IgD-negative memory B cell (primary cell): Measurements from ENCODE around the gene CSPG4. TPM values are rescaled to one million over a fixed set of nuclear protein-coding genes. Genes with fewer than 3 reads are reported as not detected.
A peak's percentile ranks its signal among the peaks of the same experiment; 100 is the strongest.

Experiments
- H3K27ac Mint-ChIP-seq, 3 donors: one replicate each; pipeline ENCODE4 v1.8.0; 2020 to 2022; ENCODE audit warnings: mild to moderate bottlenecking in 3 of 3, mixed read lengths in 3 of 3, moderate library complexity in 1 of 3
- H3K27me3 Mint-ChIP-seq: one replicate; pipeline ENCODE4 v1.8.0; 2021; ENCODE audit warnings: mixed read lengths
- H3K36me3 Mint-ChIP-seq: one replicate; pipeline ENCODE4 v1.8.0; 2020; ENCODE audit warnings: mild to moderate bottlenecking, mixed read lengths
- H3K4me1 Mint-ChIP-seq, 3 donors: one replicate each; pipeline ENCODE4 v1.8.0; 2020 to 2022; ENCODE audit warnings: mixed read lengths in 3 of 3, mild to moderate bottlenecking in 1 of 3
- H3K4me3 Mint-ChIP-seq, 4 donors: one replicate each; pipeline ENCODE4 v1.8.0; 2020 to 2022; ENCODE audit warnings: mild to moderate bottlenecking in 4 of 4, mixed read lengths in 4 of 4, moderate library complexity in 3 of 4
- H3K9me3 Mint-ChIP-seq, 3 donors: one replicate each; pipeline ENCODE4 v1.8.0; 2020 to 2021; ENCODE audit warnings: mixed read lengths in 3 of 3, mild to moderate bottlenecking in 1 of 3
- polyA plus RNA-seq: library from polyadenylated mRNA; unstranded; fragments of 300-500 nt; fragmentation: Illumina TruSeq; gene quantifications from one replicate; pipeline ENCODE4 v1.2.3, GENCODE V29; 2021

The CSPG4 gene
- polyA plus RNA-seq, 1 donor from 2014 or later, result not detected

DNA sequence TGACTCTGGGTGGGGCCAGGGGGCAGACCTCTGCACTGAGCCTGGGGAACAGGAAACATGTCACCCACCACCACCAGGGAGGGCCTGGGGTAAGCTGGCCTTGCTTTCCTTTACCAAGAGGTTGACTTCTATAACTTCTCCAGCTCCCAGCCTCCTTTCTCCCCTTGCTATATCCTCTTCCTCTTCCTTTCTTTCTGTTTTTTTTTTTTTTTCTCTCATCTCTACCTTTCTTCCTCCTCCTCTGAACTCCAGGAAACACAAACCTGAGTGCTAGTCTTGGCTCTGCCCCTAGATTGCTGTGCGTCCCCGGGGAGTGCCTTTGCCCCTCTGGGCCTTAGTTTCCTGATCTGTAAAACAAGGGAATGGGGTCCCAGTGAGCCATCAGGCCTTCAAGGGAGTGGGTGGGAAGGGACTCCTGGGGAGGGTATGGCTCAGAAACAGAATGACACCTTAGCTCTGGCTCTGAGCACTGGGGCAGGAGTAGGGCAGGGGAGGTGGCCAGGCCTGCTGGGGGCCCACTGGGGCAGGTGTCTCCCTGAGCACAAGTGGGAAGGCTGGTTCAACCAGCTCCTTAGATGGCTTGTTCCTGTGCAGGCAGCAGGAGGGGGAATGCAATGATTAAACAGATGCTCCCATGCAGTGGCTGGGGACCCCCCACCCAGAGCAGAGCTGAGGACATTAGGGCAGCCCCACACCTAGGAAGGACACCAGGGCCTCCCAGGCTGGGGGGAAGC lies 60.7 kb downstream of the CSPG4 start:
- Mint-ChIP-seq H3K4me1 (peaks cover under 1 to 5% (median 2%) of the 10 kb centered on the region in 3 donors), H3K4me3 (peak overlapping the region in 1 of 4 donors; percentile 32), H3K27ac (peak overlapping the region in 1 of 3 donors; percentile 31), H3K36me3 (no peaks in the 10 kb centered on the region), H3K27me3 (peaks cover 9% of the 10 kb centered on the region), H3K9me3 (no peaks in the 10 kb centered on the region)

DNA sequence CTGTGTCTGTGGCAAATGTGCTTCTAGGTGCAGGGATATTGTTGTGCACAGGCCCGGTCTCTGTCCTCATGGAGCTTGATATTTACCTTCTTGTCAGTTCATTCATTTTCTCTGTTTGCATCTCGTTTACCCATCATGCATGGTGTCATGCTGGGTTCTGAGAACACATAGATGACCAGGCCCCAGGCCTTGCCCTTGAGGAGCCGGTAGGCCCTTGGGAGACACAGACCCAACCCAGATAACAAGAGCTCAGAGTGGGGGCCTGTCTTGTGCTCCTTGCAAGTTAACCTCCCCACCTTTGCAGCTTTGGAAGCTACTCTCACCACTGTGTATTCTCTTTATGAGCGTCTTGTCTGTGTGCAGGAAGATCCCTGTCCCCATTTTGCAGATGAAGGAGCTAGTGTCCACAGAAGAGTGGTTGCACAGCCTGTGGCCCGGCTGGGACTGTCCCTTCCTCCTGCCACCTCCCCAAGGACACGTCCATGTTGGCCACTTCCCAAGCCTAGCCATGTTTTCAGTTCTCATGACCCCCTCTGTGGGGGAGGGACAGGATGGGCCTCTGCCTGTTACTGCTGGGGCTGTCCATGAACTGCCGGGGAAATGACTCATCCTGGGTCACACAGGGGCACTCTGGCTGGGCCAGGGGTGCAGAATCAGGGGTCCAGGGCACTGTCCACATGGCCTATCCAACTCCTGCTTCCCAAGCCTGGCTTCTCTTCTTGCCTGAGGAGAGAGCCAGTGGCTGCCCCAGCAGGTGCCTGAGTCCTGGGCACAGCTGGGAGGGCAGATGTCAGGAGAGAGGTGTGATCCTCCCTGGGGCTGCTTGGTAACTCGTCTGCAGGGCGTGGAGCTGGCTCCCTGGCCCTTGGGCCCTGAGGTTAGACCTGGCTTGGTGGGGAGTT lies 61.5 kb downstream of the CSPG4 start:
- Mint-ChIP-seq H3K27ac (peak overlapping the region in 2 of 3 donors; percentile 31 to 46), H3K36me3 (no peaks in the 10 kb centered on the region), H3K9me3 (no peaks in the 10 kb centered on the region), H3K4me3 (peak overlapping the region in 3 of 4 donors; percentile 37 to 65 (median 54)), H3K4me1 (peaks cover 7 to 10% (median 8%) of the 10 kb centered on the region in 3 donors), H3K27me3 (peaks cover 11% of the 10 kb centered on the region)

DNA sequence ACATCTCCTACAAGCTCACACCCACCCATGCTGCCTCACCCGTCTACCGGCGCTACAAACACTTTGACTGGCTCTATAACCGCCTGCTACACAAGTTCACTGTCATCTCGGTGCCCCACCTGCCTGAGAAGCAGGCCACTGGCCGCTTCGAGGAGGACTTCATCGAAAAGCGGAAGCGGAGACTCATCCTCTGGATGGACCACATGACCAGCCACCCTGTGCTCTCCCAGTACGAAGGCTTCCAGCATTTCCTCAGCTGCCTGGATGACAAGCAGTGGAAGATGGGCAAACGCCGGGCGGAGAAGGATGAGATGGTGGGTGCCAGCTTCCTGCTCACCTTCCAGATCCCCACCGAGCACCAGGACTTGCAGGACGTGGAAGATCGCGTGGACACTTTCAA lies 62.8 kb downstream of the CSPG4 start:
- peak overlapping the region in 1 of 4 donors; percentile 75 for H3K4me3 Mint-ChIP-seq
- H3K27me3 Mint-ChIP-seq, result peaks cover 11% of the 10 kb centered on the region
- H3K4me1 Mint-ChIP-seq, result peaks cover 7 to 10% (median 9%) of the 10 kb centered on the region in 3 donors
- no peaks in the 10 kb centered on the region for H3K36me3 Mint-ChIP-seq
- peak overlapping the region in 1 of 3 donors; percentile 68 for H3K27ac Mint-ChIP-seq
- H3K9me3 Mint-ChIP-seq, result no peaks in the 10 kb centered on the region

DNA sequence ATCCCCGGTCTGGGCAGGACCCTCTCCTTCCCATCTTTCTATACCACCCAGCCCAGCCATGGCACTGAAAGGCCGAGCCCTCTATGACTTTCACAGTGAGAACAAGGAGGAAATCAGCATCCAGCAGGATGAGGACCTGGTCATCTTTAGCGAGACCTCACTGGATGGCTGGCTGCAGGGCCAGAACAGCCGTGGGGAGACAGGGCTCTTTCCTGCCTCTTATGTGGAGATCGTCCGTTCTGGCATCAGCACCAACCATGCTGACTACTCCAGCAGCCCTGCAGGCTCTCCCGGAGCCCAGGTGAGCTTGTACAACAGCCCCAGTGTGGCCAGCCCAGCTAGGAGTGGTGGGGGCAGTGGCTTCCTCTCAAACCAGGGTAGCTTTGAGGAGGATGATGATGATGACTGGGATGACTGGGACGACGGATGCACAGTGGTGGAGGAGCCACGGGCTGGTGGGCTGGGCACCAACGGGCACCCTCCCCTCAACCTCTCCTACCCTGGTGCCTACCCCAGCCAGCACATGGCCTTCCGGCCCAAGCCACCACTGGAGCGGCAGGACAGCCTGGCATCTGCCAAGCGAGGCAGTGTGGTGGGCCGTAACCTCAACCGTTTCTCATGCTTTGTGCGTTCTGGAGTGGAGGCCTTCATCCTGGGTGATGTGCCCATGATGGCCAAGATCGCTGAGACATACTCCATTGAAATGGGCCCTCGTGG lies 63.4 kb downstream of the CSPG4 start:
- H3K36me3 Mint-ChIP-seq, result no peaks in the 10 kb centered on the region
- H3K4me1 Mint-ChIP-seq, result peaks cover 7 to 10% (median 9%) of the 10 kb centered on the region in 3 donors
- peaks cover 11% of the 10 kb centered on the region for H3K27me3 Mint-ChIP-seq
- no peaks in the 10 kb centered on the region for H3K9me3 Mint-ChIP-seq
- H3K4me3 Mint-ChIP-seq, result peak overlapping the region; percentile 75 to 92 (median 86)
- peak overlapping the region in 1 of 3 donors; percentile 68 for H3K27ac Mint-ChIP-seq

DNA sequence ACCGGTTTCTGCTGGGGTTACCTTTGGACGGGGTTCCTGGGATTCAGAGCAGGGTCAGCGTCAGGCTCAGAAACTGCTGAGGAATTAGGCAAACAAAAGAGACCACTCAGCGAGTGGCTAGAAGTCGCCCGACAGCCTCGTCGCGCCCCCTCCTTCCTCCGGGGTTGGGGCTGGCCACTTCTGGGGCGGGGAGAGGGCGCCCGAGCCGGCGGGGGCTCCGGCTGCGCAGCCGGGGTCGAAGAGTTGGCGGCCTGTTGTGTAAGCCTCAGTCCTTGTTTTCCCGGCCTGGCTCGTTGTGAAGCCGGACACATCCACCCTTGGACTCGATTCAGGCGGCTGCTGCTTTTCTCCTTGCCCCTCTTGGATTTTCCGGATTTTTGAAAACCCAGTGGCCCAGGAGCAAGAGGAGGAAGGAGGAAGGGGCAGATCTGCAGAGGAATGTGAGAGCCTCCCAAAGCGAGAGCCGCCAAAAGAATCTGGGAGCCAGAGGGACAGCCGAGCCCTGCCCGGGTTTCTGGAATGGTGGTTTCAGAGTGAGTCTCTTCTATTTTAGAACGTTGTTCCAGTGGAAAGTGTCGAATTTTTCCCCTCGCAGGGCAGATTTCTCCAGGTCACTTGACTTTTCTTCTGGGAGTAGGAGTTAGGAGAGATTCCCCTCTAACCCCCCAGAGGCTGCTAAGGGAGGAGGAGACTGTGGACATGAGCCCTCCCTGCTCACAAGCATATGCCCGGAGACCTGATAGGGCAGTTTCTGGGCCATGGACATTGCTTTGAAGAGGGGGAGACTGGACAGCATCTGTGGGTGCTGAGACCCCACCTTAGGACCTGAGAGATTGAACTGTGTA lies 64.3 kb downstream of the CSPG4 start:
- H3K4me3 Mint-ChIP-seq, result peak overlapping the region; percentile 75 to 92 (median 86)
- no peak overlapping the region for H3K27ac Mint-ChIP-seq
- no peaks in the 10 kb centered on the region for H3K36me3 Mint-ChIP-seq
- peaks cover 10 to 14% (median 12%) of the 10 kb centered on the region in 3 donors for H3K4me1 Mint-ChIP-seq
- peaks cover 11% of the 10 kb centered on the region for H3K27me3 Mint-ChIP-seq
- H3K9me3 Mint-ChIP-seq, result no peaks in the 10 kb centered on the region

DNA sequence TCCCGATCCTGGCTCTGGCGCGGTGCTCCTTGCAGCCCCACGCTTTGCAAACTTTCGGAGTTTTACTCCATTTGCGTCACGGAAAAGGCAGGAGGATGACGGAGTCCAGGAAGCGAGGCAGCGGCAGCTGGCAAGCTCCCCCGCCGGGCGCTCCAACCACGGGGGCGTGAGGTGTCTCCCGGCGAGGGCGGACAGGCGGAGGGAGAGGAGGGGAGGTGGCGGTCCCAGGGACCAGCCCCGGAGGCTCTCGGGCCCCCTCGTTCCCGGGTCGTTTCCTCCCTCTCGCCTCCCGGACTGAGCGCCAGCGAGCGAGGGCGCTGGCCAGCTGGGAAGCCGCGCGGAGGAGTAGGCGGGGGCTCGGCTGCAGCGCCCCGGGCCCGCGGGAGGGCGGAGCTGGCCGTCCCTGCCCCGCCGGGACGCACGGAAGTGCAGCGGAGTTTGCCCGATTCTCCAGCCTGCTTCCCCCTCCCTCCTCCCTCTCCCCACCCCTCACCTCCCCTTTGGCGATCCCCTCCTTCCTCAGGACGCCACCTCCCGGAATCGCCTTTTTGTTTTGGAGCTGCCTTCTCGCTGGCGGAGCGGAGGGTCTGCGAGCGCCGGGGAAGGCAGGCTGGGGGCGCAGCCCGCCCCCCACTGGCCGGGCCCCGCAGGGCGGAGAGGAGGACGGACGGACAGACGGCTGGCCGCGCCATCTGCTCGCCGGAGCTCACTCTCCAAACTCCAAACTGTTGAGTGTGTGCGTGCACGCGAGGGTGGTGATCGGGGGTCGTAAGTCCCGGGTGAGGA lies 65.1 kb downstream of the CSPG4 start, which contains the start of gene SNX33:
Gene SNX33 (plus strand): TSS at position 543 of the 786 bp plus-strand sequence. CDS start 1,191 bp downstream, outside the sequence.
- Mint-ChIP-seq H3K27me3 (peaks cover 11% of the 10 kb centered on the region), H3K27ac (peak within 1 kb of the TSS; percentile 3 to 21 (median 15)), H3K4me1 (peaks cover 10 to 14% (median 12%) of the 10 kb centered on the region in 3 donors), H3K4me3 (peak within 1 kb of the TSS; percentile 79 to 92 (median 86)), H3K36me3 (no peaks in the 10 kb centered on the region), H3K9me3 (no peaks in the 10 kb centered on the region)

DNA sequence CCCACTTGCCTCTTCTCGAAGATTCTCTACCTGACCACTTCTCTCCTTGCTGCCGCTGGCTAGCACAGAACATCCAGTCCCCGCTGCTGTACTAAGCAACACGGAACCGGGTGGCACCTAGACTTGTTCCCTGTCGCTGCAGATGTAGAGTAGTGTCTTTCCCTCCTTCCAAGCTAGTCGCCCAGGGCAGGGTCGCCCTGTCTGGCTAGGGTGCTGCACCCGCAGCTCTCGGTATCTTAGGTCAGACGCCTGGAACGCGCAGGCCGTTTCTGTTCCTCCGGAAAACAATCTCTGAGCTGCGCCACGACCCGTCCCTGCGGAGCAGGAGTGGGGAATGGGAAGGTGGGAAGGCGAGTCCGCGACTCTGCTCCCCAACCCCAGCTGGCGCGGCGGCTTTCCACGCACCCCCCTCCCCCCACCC lies 65.7 kb downstream of the CSPG4 start:
- Mint-ChIP-seq H3K4me1 (peaks cover 12 to 14% (median 12%) of the 10 kb centered on the region in 3 donors), H3K9me3 (no peaks in the 10 kb centered on the region), H3K27me3 (peaks cover 11% of the 10 kb centered on the region), H3K27ac (peak overlapping the region; percentile 3 to 21 (median 15)), H3K36me3 (no peaks in the 10 kb centered on the region), H3K4me3 (peak overlapping the region; percentile 79 to 90 (median 83))

DNA sequence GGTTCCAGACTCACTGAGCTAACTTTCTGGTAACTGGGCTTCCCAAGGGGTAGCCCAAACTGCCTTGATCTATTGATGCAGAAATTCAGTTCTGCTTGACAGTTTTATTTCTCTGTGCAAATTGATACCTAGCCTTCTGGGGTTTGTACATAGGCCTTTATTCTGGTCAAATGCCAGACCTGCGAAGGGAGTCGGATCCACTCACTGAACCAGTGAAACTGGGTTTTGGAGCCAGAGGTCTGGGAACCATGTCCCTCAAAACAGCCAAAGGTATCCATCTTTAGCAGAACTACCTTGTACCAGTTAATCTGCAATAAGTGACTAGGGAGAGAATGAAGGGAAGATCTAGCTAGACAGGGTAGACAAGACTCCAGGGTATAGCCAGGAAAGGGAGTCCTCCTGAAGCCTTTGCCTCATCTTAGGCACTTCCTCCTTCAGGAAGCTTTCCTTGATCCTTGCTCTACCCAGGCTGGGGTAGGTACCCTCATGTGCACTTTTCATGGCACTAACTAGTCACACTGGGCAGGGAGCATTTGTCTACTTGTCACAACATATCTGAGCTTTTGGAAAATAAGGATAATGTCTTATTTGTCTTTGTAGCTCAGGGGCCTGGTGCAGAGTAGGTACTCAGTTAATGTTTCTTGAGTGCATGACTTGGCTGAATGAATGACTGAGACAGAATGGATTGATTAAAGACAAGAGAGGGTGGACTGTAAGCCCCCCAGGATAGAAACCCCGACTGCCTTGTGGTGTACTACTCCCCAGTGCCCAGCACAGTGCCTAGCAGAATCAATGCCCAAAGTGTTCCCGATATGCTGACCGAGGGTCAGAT lies 66.3 kb downstream of the CSPG4 start:
- Mint-ChIP-seq H3K36me3 (no peaks in the 10 kb centered on the region), H3K27me3 (peaks cover 11% of the 10 kb centered on the region), H3K9me3 (no peaks in the 10 kb centered on the region), H3K4me1 (peaks cover 11 to 14% (median 14%) of the 10 kb centered on the region in 3 donors), H3K27ac (peak overlapping the region in 2 of 3 donors; percentile 3 to 15), H3K4me3 (peak overlapping the region; percentile 79 to 90 (median 83))

DNA sequence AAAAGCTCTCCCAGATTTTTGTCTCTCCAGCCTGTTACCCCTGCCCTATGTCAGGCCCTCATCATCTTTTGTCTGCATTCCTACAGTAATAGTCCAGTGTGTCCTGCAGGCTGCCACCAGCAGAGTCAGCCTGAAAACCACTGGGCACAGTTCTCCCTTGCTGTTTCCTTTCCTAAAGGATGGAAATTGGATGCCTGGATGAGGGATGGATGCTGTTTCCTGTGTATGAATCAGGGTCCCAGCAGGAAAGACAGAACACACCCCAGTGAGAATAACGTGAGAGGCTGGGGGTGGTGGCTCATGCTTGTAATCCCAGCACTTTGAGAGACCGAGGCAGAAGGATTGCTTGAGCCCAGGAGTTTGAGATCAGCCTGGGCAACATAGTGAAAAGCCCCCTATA lies 68.3 kb downstream of the CSPG4 start:
- no peak overlapping the region for H3K27ac Mint-ChIP-seq
- H3K36me3 Mint-ChIP-seq, result no peaks in the 10 kb centered on the region
- no peaks in the 10 kb centered on the region for H3K9me3 Mint-ChIP-seq
- H3K27me3 Mint-ChIP-seq, result peaks cover 11% of the 10 kb centered on the region
- peaks cover 14 to 23% (median 19%) of the 10 kb centered on the region in 3 donors for H3K4me1 Mint-ChIP-seq
- H3K4me3 Mint-ChIP-seq, result peak overlapping the region in 1 of 4 donors; percentile 79

DNA sequence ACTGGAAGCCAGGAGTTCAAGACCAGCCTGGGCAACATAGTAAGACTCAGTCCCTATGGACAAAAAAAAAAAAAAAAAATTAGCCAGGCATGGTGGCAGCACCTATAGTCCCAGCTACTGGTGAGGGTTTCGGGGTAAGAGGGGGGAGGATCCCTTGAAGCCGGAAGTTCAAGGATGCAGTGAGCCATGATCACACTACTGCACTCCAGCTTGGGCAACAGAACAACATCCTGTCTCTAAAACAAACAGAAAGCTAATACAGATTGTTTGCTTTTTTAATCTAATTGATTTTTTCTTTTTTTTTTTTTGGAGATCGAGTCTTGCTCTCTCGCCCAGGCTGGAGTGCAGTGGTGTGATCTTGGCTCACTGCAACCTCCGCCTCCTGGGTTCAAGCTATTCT lies 71.0 kb downstream of the CSPG4 start:
- H3K9me3 Mint-ChIP-seq, result no peaks in the 10 kb centered on the region
- peak overlapping the region in 2 of 4 donors; percentile 17 to 88 for H3K4me3 Mint-ChIP-seq
- peaks cover 27 to 37% (median 30%) of the 10 kb centered on the region in 3 donors for H3K4me1 Mint-ChIP-seq
- H3K36me3 Mint-ChIP-seq, result peaks cover 2% of the 10 kb centered on the region
- no peak overlapping the region for H3K27ac Mint-ChIP-seq
- H3K27me3 Mint-ChIP-seq, result peaks cover under 1% of the 10 kb centered on the region

DNA sequence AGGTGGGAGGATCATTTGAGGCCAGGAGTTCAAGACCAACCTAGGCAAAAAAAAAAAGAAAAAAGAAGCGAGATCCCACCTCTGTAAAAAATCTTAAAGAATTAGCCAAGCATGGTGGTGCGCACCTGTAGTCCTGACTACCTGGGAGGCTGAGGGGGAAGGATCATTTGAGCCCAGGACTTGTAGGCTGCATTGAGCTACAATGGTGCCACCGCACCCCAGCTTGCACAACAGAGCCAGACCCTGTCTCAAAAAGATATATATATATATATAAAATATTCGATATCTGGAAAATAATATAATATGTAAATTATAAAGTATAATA lies 71.5 kb downstream of the CSPG4 start:
- Mint-ChIP-seq H3K4me3 (peak overlapping the region; percentile 88 to 98 (median 96)), H3K27me3 (no peaks in the 10 kb centered on the region), H3K4me1 (peaks cover 26 to 33% (median 29%) of the 10 kb centered on the region in 3 donors), H3K36me3 (peaks cover 2% of the 10 kb centered on the region), H3K9me3 (no peaks in the 10 kb centered on the region), H3K27ac (peak overlapping the region in 2 of 3 donors; percentile 78 to 96)

DNA sequence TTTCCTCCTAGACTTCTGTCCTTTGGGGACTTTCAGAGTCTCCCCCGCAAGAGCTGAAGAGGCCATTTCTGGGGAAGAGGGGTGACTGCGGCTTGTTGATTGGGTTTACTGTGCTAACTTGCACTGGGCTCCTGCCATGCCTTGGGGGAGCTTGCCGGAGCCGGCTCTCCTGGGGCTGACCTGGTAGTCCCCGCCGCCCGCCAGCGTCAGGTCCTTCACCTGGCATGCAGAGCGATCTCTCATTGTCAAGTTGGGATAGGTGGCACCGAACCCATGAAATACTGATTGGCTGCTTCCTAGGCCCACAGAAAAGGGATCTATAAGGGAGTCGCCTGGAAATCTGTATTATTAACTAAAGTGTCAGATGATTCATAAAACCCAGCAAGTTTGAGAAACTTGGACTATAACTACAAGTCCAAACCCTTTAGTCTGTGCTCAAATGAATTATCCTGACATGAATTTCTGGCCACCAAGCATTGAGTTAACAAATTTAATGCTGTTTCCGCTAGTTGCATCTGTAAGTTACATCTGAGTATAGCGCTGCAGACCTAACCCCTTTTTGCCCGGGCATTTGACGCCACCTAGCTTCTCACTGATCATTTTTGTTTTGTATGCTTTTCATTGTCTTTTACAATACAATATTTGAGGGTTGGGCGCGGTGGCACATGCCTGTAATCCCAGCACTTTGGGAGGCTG lies 72.0 kb downstream of the CSPG4 start:
- Mint-ChIP-seq H3K36me3 (peaks cover 2% of the 10 kb centered on the region), H3K4me3 (peak overlapping the region; percentile 88 to 98 (median 96)), H3K4me1 (peaks cover 30 to 32% (median 30%) of the 10 kb centered on the region in 3 donors), H3K27me3 (no peaks in the 10 kb centered on the region), H3K27ac (peak overlapping the region; percentile 78 to 96 (median 91)), H3K9me3 (no peaks in the 10 kb centered on the region)
